ENCODE data around the gene HOXD11.

DNA sequence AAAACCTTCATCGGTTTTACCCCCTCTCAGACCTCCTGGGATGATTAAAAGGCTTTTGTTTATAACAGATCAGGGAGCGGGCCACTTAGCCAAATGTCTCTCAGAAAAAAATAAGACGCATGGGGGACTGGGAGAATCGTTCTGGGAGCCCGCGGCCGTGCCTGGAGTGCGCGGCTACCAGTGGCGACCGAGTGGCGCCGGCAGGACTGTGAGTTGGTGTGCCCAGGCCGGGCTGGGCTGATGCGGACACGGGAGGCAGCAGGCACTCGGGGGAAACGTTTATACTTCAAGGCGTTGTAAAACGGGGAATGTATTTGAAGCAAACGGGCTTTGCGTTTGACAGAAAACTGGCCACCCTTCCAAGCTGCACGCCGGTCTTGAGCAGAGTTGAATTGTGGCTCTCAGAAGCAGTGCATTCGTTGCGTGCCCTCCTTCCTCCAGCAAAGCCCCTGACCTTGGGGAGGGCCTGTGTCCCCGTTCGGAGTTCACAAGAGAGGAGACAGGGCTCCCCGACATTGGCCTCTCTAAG is 4.8 kb downstream of the HOXD11 start:
- TF ChIP-seq, protein P1, sequence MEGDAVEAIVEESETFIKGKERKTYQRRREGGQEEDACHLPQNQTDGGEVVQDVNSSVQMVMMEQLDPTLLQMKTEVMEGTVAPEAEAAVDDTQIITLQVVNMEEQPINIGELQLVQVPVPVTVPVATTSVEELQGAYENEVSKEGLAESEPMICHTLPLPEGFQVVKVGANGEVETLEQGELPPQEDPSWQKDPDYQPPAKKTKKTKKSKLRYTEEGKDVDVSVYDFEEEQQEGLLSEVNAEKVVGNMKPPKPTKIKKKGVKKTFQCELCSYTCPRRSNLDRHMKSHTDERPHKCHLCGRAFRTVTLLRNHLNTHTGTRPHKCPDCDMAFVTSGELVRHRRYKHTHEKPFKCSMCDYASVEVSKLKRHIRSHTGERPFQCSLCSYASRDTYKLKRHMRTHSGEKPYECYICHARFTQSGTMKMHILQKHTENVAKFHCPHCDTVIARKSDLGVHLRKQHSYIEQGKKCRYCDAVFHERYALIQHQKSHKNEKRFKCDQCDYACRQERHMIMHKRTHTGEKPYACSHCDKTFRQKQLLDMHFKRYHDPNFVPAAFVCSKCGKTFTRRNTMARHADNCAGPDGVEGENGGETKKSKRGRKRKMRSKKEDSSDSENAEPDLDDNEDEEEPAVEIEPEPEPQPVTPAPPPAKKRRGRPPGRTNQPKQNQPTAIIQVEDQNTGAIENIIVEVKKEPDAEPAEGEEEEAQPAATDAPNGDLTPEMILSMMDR (IDR thresholded peaks at IDR 0.05; ENCODE audit: low read depth, low read length, poor library complexity, severe bottlenecking): no peak
- no peak for TF ChIP-seq EZH2phosphoT487 (IDR thresholded peaks at IDR 0.05; ENCODE audit: borderline replicate concordance, low read length)

All from DOHH2 (cell line).